Testis (tissue), 2 donors: Measurements from ENCODE around the gene PSMB1.
"Not testable (repeated sequence)": the region's sequence is repeated elsewhere in the genome, so short reads cannot be mapped to it uniquely, and the experiment has no call there.

Source experiments
- CTCF ChIP-seq, 3 experiments: fragments of 450-650 bp in 2 of 3; fragments of 200-600 bp in 1 of 3; sonication (generic) in 1 of 3; IDR thresholded peaks; one replicate each; pipeline ENCODE4 v1.5.1; 2016 to 2019; ENCODE audit warnings: antibody characterized with exemption in 3 of 3, mild to moderate bottlenecking in 2 of 3, moderate library complexity in 1 of 3
- POLR2A ChIP-seq: fragments of 450-650 bp; IDR thresholded peaks from one replicate; pipeline ENCODE4 v1.6.1; 2017; ENCODE audit warnings: antibody characterized with exemption, mild to moderate bottlenecking, moderate library complexity

GRCh38 chr6:170527995-170528394 lies 25.1 kb downstream of the PSMB1 start:
- TF ChIP-seq CTCF (IDR thresholded peaks at IDR 0.05); POLR2A: not testable (repeated sequence)
